K562 (cell line): ENCODE measurements around the gene KIF9. TPM values are rescaled to one million over a fixed set of nuclear protein-coding genes. Genes with fewer than 3 reads are reported as not detected.

ENCODE experiments used
- CHD2 ChIP-seq: IDR thresholded peaks from 2 replicates; pipeline ENCODE4 v1.6.1; 2011; ENCODE audit warnings: low read depth, low read length
- ETV6 ChIP-seq, 3 experiments: fragments of 150-350 bp in 1 of 3; sonication (generic) in 1 of 3; formaldehyde crosslinking in 1 of 3; IDR thresholded peaks; 2 replicates each; pipeline versions ENCODE4 v1.6.1 to v1.8.0; 2014 to 2022; ENCODE audit warnings: borderline replicate concordance in 2 of 3, low read depth in 2 of 3, antibody characterized with exemption in 1 of 3, low read length in 1 of 3, mild to moderate bottlenecking in 1 of 3, missing genetic modification reagents in 1 of 3
- HSF4 ChIP-seq: fragments of 250-450 bp; sonication (Bioruptor Pico); IDR thresholded peaks from 2 replicates; pipeline ENCODE4 v2.1.2; 2022; ENCODE audit warnings: mild to moderate bottlenecking, moderate library complexity, borderline replicate concordance
- MLLT1 ChIP-seq, 2 experiments: fragments of 450-650 bp; IDR thresholded peaks; 2 replicates each; pipeline ENCODE4 v1.6.1; 2016
- POU5F1 ChIP-seq: fragments of 150-350 bp; IDR thresholded peaks from 2 replicates; pipeline ENCODE4 v1.6.1; 2014; ENCODE audit warnings: borderline replicate concordance, low read length, low read depth, mild to moderate bottlenecking; ENCODE audit not compliant: partially characterized antibody
- SIX5 ChIP-seq, 2 experiments: IDR thresholded peaks; 2 replicates each; pipeline ENCODE4 v1.6.1; 2011; ENCODE audit warnings: low read length in 2 of 2, borderline replicate concordance in 1 of 2, low read depth in 1 of 2, mild to moderate bottlenecking in 1 of 2, moderate library complexity in 1 of 2; ENCODE audit not compliant: insufficient read depth in 1 of 2
- SLC30A9 ChIP-seq: fragments of 250-450 bp; sonication (Bioruptor Pico); IDR thresholded peaks from 2 replicates; pipeline ENCODE4 v1.8.0; 2022; ENCODE audit warnings: mild to moderate bottlenecking, moderate library complexity
- TRIM24 ChIP-seq, 2 experiments: fragments of 450-650 bp; IDR thresholded peaks; 2 replicates each; pipeline ENCODE4 v1.6.1; 2016
- TSC22D4 ChIP-seq: fragments of 450-650 bp; IDR thresholded peaks from 2 replicates; pipeline ENCODE4 v1.6.1; 2016; ENCODE audit warnings: missing genetic modification characterization, missing biosample characterization, control low read depth
- ZMIZ1 ChIP-seq, 2 experiments: fragments of 150-350 bp in 1 of 2; IDR thresholded peaks; 2 replicates each; pipeline ENCODE4 v1.6.1; 2012 to 2016; ENCODE audit warnings: low read depth in 2 of 2, low read length in 2 of 2, mild to moderate bottlenecking in 1 of 2, moderate library complexity in 1 of 2
- ZNF583 ChIP-seq: fragments of 250-450 bp; sonication (Bioruptor Pico); IDR thresholded peaks from 2 replicates; pipeline ENCODE4 v1.4.0; 2020
- ZNF764 ChIP-seq: fragments of 250-450 bp; sonication (Bioruptor Pico); IDR thresholded peaks from 2 replicates; pipeline ENCODE4 v1.4.0; 2020; ENCODE audit warnings: low read depth, mild to moderate bottlenecking, moderate library complexity
- ZSCAN32 ChIP-seq: fragments of 450-650 bp; formaldehyde crosslinking; IDR thresholded peaks from 2 replicates; pipeline ENCODE4 v1.4.0; 2020; ENCODE audit warnings: mild to moderate bottlenecking, moderate library complexity
- polyA plus RNA-seq, 8 experiments: library from polyadenylated mRNA; depleted of rRNA in 4 of 8; stranded (reverse) in 5 of 8; unstranded in 3 of 8; fragments of >200 nt; fragmentation: Nextera tagmentation in 2 of 8; fragmentation: Illumina TruSeq in 1 of 8; extraction: Ambion mirVana in 2 of 8; extraction: Trizol in 1 of 8; gene quantifications; 2 replicates each; pipeline versions ENCODE4 v1.2.1 to v1.2.3, GENCODE V29; 2011 to 2014; ENCODE audit warnings: inconsistent platforms in 1 of 8, missing spikeins in 1 of 8
- total RNA-seq, 7 experiments: library from RNA; depleted of rRNA in 6 of 7; stranded (reverse); fragments of >200 nt in 6 of 7; fragmentation: Illumina TruSeq in 2 of 7; extraction: Trizol in 2 of 7; gene quantifications; 2 replicates each; pipeline versions ENCODE4 v1.2.1 to v1.2.3, GENCODE V29; 2011 to 2021; ENCODE audit warnings: low replicate concordance in 1 of 7
- TF ChIP-seq, protein P1 (sequence below), 2 experiments: IDR thresholded peaks; 2 replicates each; pipeline ENCODE4 v1.6.1; 2012; ENCODE audit warnings: improper control_type of control experiment in 2 of 2, low read depth in 2 of 2, low read length in 2 of 2, borderline replicate concordance in 1 of 2

The KIF9 gene
- total and polyA plus RNA-seq, 9 of the 15 experiments (the other 6 are each of a cell fraction or from before 2014, with no cell fraction given) = 16.9 to 56.9 (median 25.0) TPM

DNA sequence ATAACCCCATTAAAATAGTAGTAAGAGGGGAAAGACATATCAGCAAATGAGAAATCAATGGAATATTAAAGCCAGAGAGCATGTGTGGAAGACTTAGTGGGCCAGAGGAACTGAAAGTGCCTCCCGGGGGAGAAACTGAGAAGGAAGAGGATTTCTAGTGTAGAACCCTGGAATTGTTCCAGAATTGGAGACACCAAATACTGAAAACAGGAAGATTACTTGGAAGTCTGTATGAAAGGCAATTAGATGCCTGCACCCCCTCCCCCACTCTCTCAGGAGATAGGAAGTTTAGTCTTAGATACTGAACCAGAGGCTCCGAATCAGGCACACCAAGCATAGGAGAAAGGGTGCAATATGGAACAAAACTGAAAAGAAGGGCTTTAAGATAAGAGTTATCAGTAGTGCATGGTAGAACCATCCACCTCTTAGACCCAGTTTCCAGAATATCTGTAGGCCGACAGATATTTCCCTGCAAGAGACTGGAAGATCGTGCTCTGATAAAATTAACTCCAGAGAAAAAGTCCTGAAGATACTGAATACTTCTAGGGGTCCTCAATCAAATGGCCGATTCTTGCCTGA lies 32.6 kb upstream of the KIF9 start (continued):
- no peak for TF ChIP-seq MLLT1 (IDR thresholded peaks at IDR 0.05)
- TF ChIP-seq HSF4 (CRISPR knock-in tag) = no peak; the same call in 1 of the 2 replicates
- TF ChIP-seq TSC22D4 (tag) = no peak
- TF ChIP-seq SIX5 (IDR thresholded peaks at IDR 0.05; ENCODE audit: borderline replicate concordance in 1 of 2, insufficient read depth in 1 of 2, low read depth in 1 of 2, low read length in 2 of 2) = no peak
- TF ChIP-seq ZMIZ1 (IDR thresholded peaks at IDR 0.05; ENCODE audit: low read depth in 2 of 2, low read length in 2 of 2) = peak in 1 of 2 experiments; percentile 82; a peak in 2 of 4 replicates
- peak; percentile 36 to 41; a peak in 1 of 4 replicates for TF ChIP-seq ETV6 (IDR thresholded peaks at IDR 0.05; ENCODE audit: borderline replicate concordance in 1 of 2, low read depth in 2 of 2, low read length in 1 of 2)
- TF ChIP-seq ETV6 (CRISPR knock-in tag; IDR thresholded peaks at IDR 0.05; ENCODE audit: borderline replicate concordance) = no peak
- no peak for TF ChIP-seq CHD2
- TF ChIP-seq POU5F1 = no peak
- TF ChIP-seq, protein P1, sequence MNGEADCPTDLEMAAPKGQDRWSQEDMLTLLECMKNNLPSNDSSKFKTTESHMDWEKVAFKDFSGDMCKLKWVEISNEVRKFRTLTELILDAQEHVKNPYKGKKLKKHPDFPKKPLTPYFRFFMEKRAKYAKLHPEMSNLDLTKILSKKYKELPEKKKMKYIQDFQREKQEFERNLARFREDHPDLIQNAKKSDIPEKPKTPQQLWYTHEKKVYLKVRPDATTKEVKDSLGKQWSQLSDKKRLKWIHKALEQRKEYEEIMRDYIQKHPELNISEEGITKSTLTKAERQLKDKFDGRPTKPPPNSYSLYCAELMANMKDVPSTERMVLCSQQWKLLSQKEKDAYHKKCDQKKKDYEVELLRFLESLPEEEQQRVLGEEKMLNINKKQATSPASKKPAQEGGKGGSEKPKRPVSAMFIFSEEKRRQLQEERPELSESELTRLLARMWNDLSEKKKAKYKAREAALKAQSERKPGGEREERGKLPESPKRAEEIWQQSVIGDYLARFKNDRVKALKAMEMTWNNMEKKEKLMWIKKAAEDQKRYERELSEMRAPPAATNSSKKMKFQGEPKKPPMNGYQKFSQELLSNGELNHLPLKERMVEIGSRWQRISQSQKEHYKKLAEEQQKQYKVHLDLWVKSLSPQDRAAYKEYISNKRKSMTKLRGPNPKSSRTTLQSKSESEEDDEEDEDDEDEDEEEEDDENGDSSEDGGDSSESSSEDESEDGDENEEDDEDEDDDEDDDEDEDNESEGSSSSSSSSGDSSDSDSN (IDR thresholded peaks at IDR 0.05; ENCODE audit: borderline replicate concordance in 1 of 2, low read depth in 2 of 2, low read length in 2 of 2) = peak; percentile 11 to 53; a peak in 1 of 4 replicates
- TF ChIP-seq ZNF764 (CRISPR knock-in tag) = no peak
- TF ChIP-seq ZSCAN32 (CRISPR knock-in tag) = no peak
- peak; percentile 85; the same call in 1 of the 2 replicates for TF ChIP-seq ZNF583 (CRISPR knock-in tag)
- TF ChIP-seq SLC30A9 (CRISPR knock-in tag) = no peak
- TF ChIP-seq TRIM24 (IDR thresholded peaks at IDR 0.05) = peak; percentile 91 to 94
